Measurements from ENCODE around the gene BRD1.

DNA sequence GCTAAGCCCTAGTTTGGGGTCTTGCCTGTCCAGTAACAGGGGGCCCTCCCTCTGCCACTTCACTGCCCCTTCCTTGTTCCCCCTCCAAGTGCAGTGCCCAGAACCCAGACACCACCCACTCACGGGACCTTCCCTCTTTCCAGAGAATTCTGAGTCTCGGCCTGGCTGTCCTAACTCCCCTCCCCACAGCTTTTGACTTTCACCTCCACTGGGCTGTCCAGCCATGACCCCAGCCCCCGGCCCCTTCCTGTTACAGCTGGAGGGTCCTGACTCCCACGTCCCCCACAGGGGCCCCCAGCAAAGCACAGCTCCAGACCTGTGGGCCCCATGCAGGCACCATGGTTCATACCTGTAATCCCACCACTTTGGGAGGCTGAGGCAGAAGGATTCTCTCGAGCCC is 71.5 kb downstream of the BRD1 start:
- TF ChIP-seq, protein P1, sequence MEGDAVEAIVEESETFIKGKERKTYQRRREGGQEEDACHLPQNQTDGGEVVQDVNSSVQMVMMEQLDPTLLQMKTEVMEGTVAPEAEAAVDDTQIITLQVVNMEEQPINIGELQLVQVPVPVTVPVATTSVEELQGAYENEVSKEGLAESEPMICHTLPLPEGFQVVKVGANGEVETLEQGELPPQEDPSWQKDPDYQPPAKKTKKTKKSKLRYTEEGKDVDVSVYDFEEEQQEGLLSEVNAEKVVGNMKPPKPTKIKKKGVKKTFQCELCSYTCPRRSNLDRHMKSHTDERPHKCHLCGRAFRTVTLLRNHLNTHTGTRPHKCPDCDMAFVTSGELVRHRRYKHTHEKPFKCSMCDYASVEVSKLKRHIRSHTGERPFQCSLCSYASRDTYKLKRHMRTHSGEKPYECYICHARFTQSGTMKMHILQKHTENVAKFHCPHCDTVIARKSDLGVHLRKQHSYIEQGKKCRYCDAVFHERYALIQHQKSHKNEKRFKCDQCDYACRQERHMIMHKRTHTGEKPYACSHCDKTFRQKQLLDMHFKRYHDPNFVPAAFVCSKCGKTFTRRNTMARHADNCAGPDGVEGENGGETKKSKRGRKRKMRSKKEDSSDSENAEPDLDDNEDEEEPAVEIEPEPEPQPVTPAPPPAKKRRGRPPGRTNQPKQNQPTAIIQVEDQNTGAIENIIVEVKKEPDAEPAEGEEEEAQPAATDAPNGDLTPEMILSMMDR (IDR thresholded peaks at IDR 0.05): no peak
- no peak for TF ChIP-seq POLR2AphosphoS5 (IDR thresholded peaks at IDR 0.05; ENCODE audit: insufficient read depth in 1 of 2, low read depth in 1 of 2)
